ENCODE data around the gene NR2C2AP. TPM values are rescaled to one million over a fixed set of nuclear protein-coding genes. Genes with fewer than 3 reads are reported as not detected.

Gene NR2C2AP
- total and polyA plus RNA-seq, 2 donors (not counting 1 experiment from before 2014, with no cell fraction given): 3.3 to 4.6 TPM

- H3K4me1 ChIP-seq (ENCODE audit: control insufficient read depth, extremely low read depth, insufficient read depth, low read length): peaks cover 6% of the 10 kb centered on the region
- H3K4me3 ChIP-seq (replicated peaks in 1 of 4; ENCODE audit: control extremely low read depth in 1 of 4, insufficient read depth in 1 of 4, low read depth in 3 of 4, low read length in 4 of 4): peak overlapping the region; percentile 76 to 97 (median 88)
- no peaks in the 10 kb centered on the region for H3K27me3 ChIP-seq (ENCODE audit: control insufficient read depth, insufficient read depth, low read length)
- DNase-seq (ENCODE audit: low read depth in 2 of 2): no peak
- peak overlapping the region; percentile 91 for H3K27ac ChIP-seq (ENCODE audit: insufficient read depth, low read length)
- no peaks in the 10 kb centered on the region for H4K20me1 ChIP-seq (ENCODE audit: control insufficient read depth, extremely low read depth, insufficient read depth, low read length)
- peak overlapping the region; percentile 82 for H3K9ac ChIP-seq (ENCODE audit: insufficient read depth, low read length)
- no peaks in the 10 kb centered on the region for H3K9me3 ChIP-seq (ENCODE audit: control insufficient read depth, insufficient read depth, low read depth, low read length)
- peak overlapping the region; percentile 93 for H3K4me2 ChIP-seq (ENCODE audit: extremely low read depth, insufficient read depth, low read length)
- H3K79me2 ChIP-seq (ENCODE audit: control insufficient read depth, insufficient read depth, low read length): peaks cover 33% of the 10 kb centered on the region
- peak overlapping the region; percentile 82 for H2AFZ ChIP-seq (ENCODE audit: low read length)
- TF ChIP-seq CTCF (conservative IDR thresholded peaks at IDR 0.05 in 1 of 2, IDR thresholded peaks at IDR 0.05 in 1 of 2; ENCODE audit: low read depth in 1 of 2, low read length in 2 of 2): no peak
- no peak for TF ChIP-seq EZH2 (IDR thresholded peaks at IDR 0.05; ENCODE audit: low read length, missing control alignments)
- peaks cover 2% of the 10 kb centered on the region for H3K36me3 ChIP-seq (ENCODE audit: control insufficient read depth, insufficient read depth, low read length)
These were observed 11.5 kb downstream of the NR2C2AP start for GRCh38 chr19:19191768-19192077.

- DNase-seq (ENCODE audit: low read depth in 2 of 2): no peak
- H3K27me3 ChIP-seq (ENCODE audit: control insufficient read depth, insufficient read depth, low read length): no peaks in the 10 kb centered on the region
- no peak overlapping the region for H3K27ac ChIP-seq (ENCODE audit: insufficient read depth, low read length)
These were observed 16.5 kb downstream of the NR2C2AP start for GRCh38 chr19:19186742-19187141.

More at GRCh38 chr19:19186742-19187141, 16.5 kb downstream of the NR2C2AP start:
- TF ChIP-seq CTCF (conservative IDR thresholded peaks at IDR 0.05 in 1 of 2, IDR thresholded peaks at IDR 0.05 in 1 of 2; ENCODE audit: low read depth in 1 of 2, low read length in 2 of 2): no peak
- no peak for TF ChIP-seq EZH2 (IDR thresholded peaks at IDR 0.05; ENCODE audit: low read length, missing control alignments)
- Histone ChIP-seq H4K20me1 (ENCODE audit: control insufficient read depth, extremely low read depth, insufficient read depth, low read length) (no peaks in the 10 kb centered on the region), H3K9me3 (ENCODE audit: control insufficient read depth, insufficient read depth, low read depth, low read length) (no peaks in the 10 kb centered on the region), H2AFZ (ENCODE audit: low read length) (no peak overlapping the region), H3K36me3 (ENCODE audit: control insufficient read depth, insufficient read depth, low read length) (peaks cover 6% of the 10 kb centered on the region), H3K4me3 (replicated peaks in 1 of 4; ENCODE audit: control extremely low read depth in 1 of 4, insufficient read depth in 1 of 4, low read depth in 3 of 4, low read length in 4 of 4) (no peak overlapping the region), H3K4me1 (ENCODE audit: control insufficient read depth, extremely low read depth, insufficient read depth, low read length) (peaks cover 2% of the 10 kb centered on the region), H3K4me2 (ENCODE audit: extremely low read depth, insufficient read depth, low read length) (no peak overlapping the region), H3K79me2 (ENCODE audit: control insufficient read depth, insufficient read depth, low read length) (peaks cover 23% of the 10 kb centered on the region), H3K9ac (ENCODE audit: insufficient read depth, low read length) (no peak overlapping the region)
